Neural progenitor cell (in vitro differentiated cells): ENCODE results near the gene GNA14.

Experiments
- CTCF ChIP-seq: fragments of 200-600 bp; sonication (generic); IDR thresholded peaks from 2 replicates; pipeline ENCODE4 v1.5.1; 2017; ENCODE audit warnings: antibody characterized with exemption, mild to moderate bottlenecking
- EZH2 ChIP-seq: fragments of 200-600 bp; sonication (generic); IDR thresholded peaks from 2 replicates; pipeline ENCODE4 v1.6.1; 2017; ENCODE audit warnings: antibody characterized with exemption, mild to moderate bottlenecking, moderate library complexity
- EZH2phosphoT487 ChIP-seq: fragments of 200-600 bp; sonication (generic); IDR thresholded peaks from 2 replicates; pipeline ENCODE4 v1.6.1; 2017; ENCODE audit warnings: antibody characterized with exemption

GRCh38 chr9:77486463-77486862 lies 161.7 kb downstream of the GNA14 start:
- TF ChIP-seq CTCF: no peak
- no peak for TF ChIP-seq EZH2phosphoT487
- no peak for TF ChIP-seq EZH2
